Activated CD4-positive, alpha-beta T cell treated with anti-CD3 and anti-CD28 coated beads, Interleukin-2, amount 10 ng/mL, durations not matched to agents 24 days and 14 days (primary cell): Measurements from ENCODE around the gene NSA2. TPM values are rescaled to one million over a fixed set of nuclear protein-coding genes. Genes with fewer than 3 reads are reported as not detected.
"Not testable (repeated sequence)": the region's sequence is repeated elsewhere in the genome, so short reads cannot be mapped to it uniquely, and the experiment has no call there.

ENCODE experiments used
- DNase-seq: peaks from one replicate; pipeline ENCODE4 v3.0.0; 2022
- H3K27ac Mint-ChIP-seq: one replicate; pipeline ENCODE4 v1.8.0; 2022; ENCODE audit warnings: mild to moderate bottlenecking, mixed read lengths
- H3K27me3 Mint-ChIP-seq: one replicate; pipeline ENCODE4 v1.8.0; 2022; ENCODE audit warnings: mixed read lengths
- H3K36me3 Mint-ChIP-seq: one replicate; pipeline ENCODE4 v1.8.0; 2022; ENCODE audit warnings: low read depth, mild to moderate bottlenecking, mixed read lengths
- H3K4me1 Mint-ChIP-seq: one replicate; pipeline ENCODE4 v1.8.0; 2021; ENCODE audit warnings: mixed read lengths
- H3K4me3 Mint-ChIP-seq: one replicate; pipeline ENCODE4 v1.8.0; 2022; ENCODE audit warnings: mild to moderate bottlenecking, moderate library complexity, mixed read lengths
- H3K9me3 Mint-ChIP-seq: one replicate; pipeline ENCODE4 v1.8.0; 2021; ENCODE audit warnings: mixed read lengths
- intact Hi-C: fragments of 100-400 bp; cut with micrococcal nuclease; formaldehyde crosslinking; loops from one replicate; pipeline ENCODE4 v1.15.1; 2023
- total RNA-seq: library from RNA; stranded (reverse); gene quantifications from 2 replicates; pipeline ENCODE4 v1.2.3, GENCODE V29; 2022

The NSA2 gene
- total RNA-seq, result 94.0 and 95.8 TPM in 2 replicates

GRCh38 chr5:74766849-74767578 is at the start of gene NSA2, which contains the start of gene GFM2:
Gene NSA2, plus strand, starts transcription at chr5:74767249. Its CDS starts 112 bp downstream, at chr5:74767361.
Gene GFM2, minus strand, starts transcription at chr5:74767117. Its CDS starts 3,375 bp downstream, at chr5:74763742.
- Mint-ChIP-seq H3K36me3 (peaks cover 33% of the 10 kb centered on the region), H3K27ac (peak within 1 kb of the TSS; percentile 98), H3K4me1 (peaks cover 25% of the 10 kb centered on the region), H3K9me3 (no peaks in the 10 kb centered on the region), H3K27me3 (no peaks in the 10 kb centered on the region), H3K4me3 (peak within 1 kb of the TSS; percentile 99)
- intact Hi-C loops, result loop anchor here (1.0 to 10.0 kb wide), 9 partner anchors 80 to 1638 kb away; partner anchors contain the start of genes ANKRA2, BTF3, FAM169A and GCNT4
- peak; percentile 98 for DNase-seq

GRCh38 chr5:74717596-74717995 is 49.5 kb upstream of the NSA2 start:
- DNase-seq, result no peak
- Mint-ChIP-seq H3K27me3 (no peaks in the 10 kb centered on the region), H3K36me3 (peaks cover 42% of the 10 kb centered on the region), H3K4me3 (no peak overlapping the region), H3K27ac (no peak overlapping the region), H3K4me1 (no peaks in the 10 kb centered on the region), H3K9me3 (no peaks in the 10 kb centered on the region)
- intact Hi-C loops, result no loop called here

GRCh38 chr5:74722271-74722670 is 44.8 kb upstream of the NSA2 start:
- H3K36me3 Mint-ChIP-seq, result peaks cover 49% of the 10 kb centered on the region
- no peaks in the 10 kb centered on the region for H3K27me3 Mint-ChIP-seq
- no peak overlapping the region for H3K4me3 Mint-ChIP-seq
- no peak overlapping the region for H3K27ac Mint-ChIP-seq
- intact Hi-C loops, result no loop called here
- no peaks in the 10 kb centered on the region for H3K4me1 Mint-ChIP-seq
- no peaks in the 10 kb centered on the region for H3K9me3 Mint-ChIP-seq
- no peak for DNase-seq

GRCh38 chr5:74725331-74725730 is 41.7 kb upstream of the NSA2 start:
- DNase-seq, result no peak
- Mint-ChIP-seq H3K27ac (peak overlapping the region; percentile 44), H3K9me3 (no peaks in the 10 kb centered on the region), H3K27me3 (no peaks in the 10 kb centered on the region), H3K4me3 (no peak overlapping the region), H3K36me3 (peaks cover 44% of the 10 kb centered on the region), H3K4me1 (no peaks in the 10 kb centered on the region)
- intact Hi-C loops, result no loop called here

GRCh38 chr5:74736759-74737158 is 30.3 kb upstream of the NSA2 start:
- Mint-ChIP-seq H3K4me3 (no peak overlapping the region), H3K4me1 (no peaks in the 10 kb centered on the region), H3K36me3 (peaks cover 45% of the 10 kb centered on the region), H3K27me3 (no peaks in the 10 kb centered on the region), H3K27ac (no peak overlapping the region), H3K9me3 (no peaks in the 10 kb centered on the region)
- intact Hi-C loops, result no loop called here
- no peak for DNase-seq

- H3K27me3 Mint-ChIP-seq, result no peaks in the 10 kb centered on the region
- H3K4me1 Mint-ChIP-seq, result no peaks in the 10 kb centered on the region
- no peak overlapping the region for H3K4me3 Mint-ChIP-seq
- no peak for DNase-seq
- H3K36me3 Mint-ChIP-seq, result peaks cover 44% of the 10 kb centered on the region
- intact Hi-C loops, result no loop called here
- H3K27ac Mint-ChIP-seq, result no peak overlapping the region
- H3K9me3 Mint-ChIP-seq, result no peaks in the 10 kb centered on the region
These were observed 28.6 kb upstream of the NSA2 start for GRCh38 chr5:74738406-74738805.

GRCh38 chr5:74748742-74749141 is 18.3 kb upstream of the NSA2 start:
- H3K36me3 Mint-ChIP-seq, result peaks cover 47% of the 10 kb centered on the region
- H3K4me1 Mint-ChIP-seq, intact Hi-C loops, H3K27ac Mint-ChIP-seq, H3K9me3 Mint-ChIP-seq, H3K4me3 Mint-ChIP-seq, H3K27me3 Mint-ChIP-seq, DNase-seq: not testable (repeated sequence)

GRCh38 chr5:74761241-74761640 is 5.8 kb upstream of the NSA2 start:
- H3K4me1 Mint-ChIP-seq, result peaks cover 16% of the 10 kb centered on the region
- H3K27me3 Mint-ChIP-seq, result no peaks in the 10 kb centered on the region
- peaks cover 43% of the 10 kb centered on the region for H3K36me3 Mint-ChIP-seq
- no peak for DNase-seq
- intact Hi-C loops, result loop anchor here (10.0 kb wide), 3 partner anchors 856 to 1644 kb away; partner anchors contain the start of genes ANKRA2, IQGAP2 and UTP15
- H3K27ac Mint-ChIP-seq, result no peak overlapping the region
- no peak overlapping the region for H3K4me3 Mint-ChIP-seq
- peaks cover 5% of the 10 kb centered on the region for H3K9me3 Mint-ChIP-seq

- DNase-seq, result no peak
These were observed 4.5 kb upstream of the NSA2 start for GRCh38 chr5:74762599-74762998.

GRCh38 chr5:74763504-74763903 is 3.5 kb upstream of the NSA2 start:
- H3K4me3 Mint-ChIP-seq, result no peak overlapping the region
- intact Hi-C loops, result loop anchor here (10.0 kb wide), 3 partner anchors 859 to 1641 kb away; partner anchors contain the start of genes ANKRA2, IQGAP2 and UTP15
- H3K27ac Mint-ChIP-seq, result no peak overlapping the region
- peaks cover 28% of the 10 kb centered on the region for H3K36me3 Mint-ChIP-seq
- no peaks in the 10 kb centered on the region for H3K9me3 Mint-ChIP-seq
- H3K27me3 Mint-ChIP-seq, result no peaks in the 10 kb centered on the region
- peaks cover 21% of the 10 kb centered on the region for H3K4me1 Mint-ChIP-seq
- DNase-seq, result no peak

More at GRCh38 chr5:74762599-74762998, 4.5 kb upstream of the NSA2 start:
- Mint-ChIP-seq H3K27ac (peak overlapping the region; percentile 64), H3K4me3 (no peak overlapping the region), H3K36me3 (peaks cover 32% of the 10 kb centered on the region), H3K27me3 (no peaks in the 10 kb centered on the region), H3K9me3 (no peaks in the 10 kb centered on the region), H3K4me1 (peaks cover 16% of the 10 kb centered on the region)
- intact Hi-C loops, result loop anchor here (10.0 kb wide), 3 partner anchors 858 to 1642 kb away; partner anchors contain the start of genes ANKRA2, IQGAP2 and UTP15

GRCh38 chr5:74765201-74765600 is 1.8 kb upstream of the NSA2 start:
- Mint-ChIP-seq H3K9me3 (no peaks in the 10 kb centered on the region), H3K4me1 (peaks cover 24% of the 10 kb centered on the region), H3K36me3 (peaks cover 30% of the 10 kb centered on the region), H3K27me3 (no peaks in the 10 kb centered on the region), H3K4me3 (peak overlapping the region; percentile 99), H3K27ac (peak overlapping the region; percentile 66)
- DNase-seq, result no peak
- intact Hi-C loops, result loop anchor here (5.0 to 10.0 kb wide), 5 partner anchors 78 to 1640 kb away; partner anchors contain the start of genes ANKRA2, BTF3, HEXB and IQGAP2

- Mint-ChIP-seq H3K4me3 (peak overlapping the region; percentile 99), H3K36me3 (peaks cover 33% of the 10 kb centered on the region), H3K27ac (peak overlapping the region; percentile 98), H3K4me1 (peaks cover 27% of the 10 kb centered on the region), H3K27me3 (no peaks in the 10 kb centered on the region), H3K9me3 (no peaks in the 10 kb centered on the region)
- intact Hi-C loops, result loop anchor here (1.0 to 10.0 kb wide), 8 partner anchors 79 to 1639 kb away; partner anchors contain the start of genes ANKRA2, BTF3, GCNT4 and HEXB
- DNase-seq, result no peak
These were observed 1.1 kb upstream of the NSA2 start for GRCh38 chr5:74765929-74766328.

- Mint-ChIP-seq H3K27ac (peak overlapping the region; percentile 98), H3K4me1 (peaks cover 25% of the 10 kb centered on the region), H3K36me3 (peaks cover 35% of the 10 kb centered on the region), H3K27me3 (no peaks in the 10 kb centered on the region), H3K9me3 (no peaks in the 10 kb centered on the region), H3K4me3 (peak overlapping the region; percentile 99)
- peak; percentile 75 for DNase-seq
- intact Hi-C loops, result loop anchor here (1.0 to 10.0 kb wide), 8 partner anchors 79 to 1638 kb away; partner anchors contain the start of genes ANKRA2, BTF3, GCNT4 and HEXB
These were observed 616 bp upstream of the NSA2 start for GRCh38 chr5:74766418-74766848.

- Mint-ChIP-seq H3K4me1 (peaks cover 21% of the 10 kb centered on the region), H3K27me3 (no peaks in the 10 kb centered on the region), H3K36me3 (peaks cover 32% of the 10 kb centered on the region), H3K9me3 (no peaks in the 10 kb centered on the region), H3K27ac (peak overlapping the region; percentile 98), H3K4me3 (peak overlapping the region; percentile 99)
- no peak for DNase-seq
- intact Hi-C loops, result loop anchor here (1.0 to 10.0 kb wide), 8 partner anchors 80 to 1637 kb away; partner anchors contain the start of genes ANKRA2, BTF3, FAM169A and GCNT4
These were observed 497 bp downstream of the NSA2 start for GRCh38 chr5:74767579-74767913.
